PC-9 (cell line): ENCODE data around the gene BCL3.

Experiments used
- CTCF ChIP-seq: fragments of 200-600 bp; sonication (generic); conservative IDR thresholded peaks from 2 replicates; pipeline ENCODE4 v1.6.1; 2017; ENCODE audit warnings: mixed run types, antibody characterized with exemption, mild to moderate bottlenecking, moderate library complexity
- EZH2 ChIP-seq: fragments of 200-600 bp; sonication (generic); IDR thresholded peaks from 2 replicates; pipeline ENCODE4 v1.8.0; 2017; ENCODE audit warnings: antibody characterized with exemption, low read depth

GRCh38 chr19:44745887-44746600 is 2.5 kb upstream of the BCL3 start:
- no peak for TF ChIP-seq CTCF
- no peak for TF ChIP-seq EZH2
